Smooth muscle cell (in vitro differentiated cells): ENCODE measurements around the gene H2AZ2. TPM values are rescaled to one million over a fixed set of nuclear protein-coding genes. Genes with fewer than 3 reads are reported as not detected.

Experiments used
- DNase-seq: peaks from one replicate; lab custom pipeline; 2025; ENCODE audit not compliant: unreplicated experiment; lab: John Stamatoyannopoulos, UW
- H2AFZ ChIP-seq: fragments of 200-600 bp; sonication (generic); 2 replicates; pipeline ENCODE4 v1.6.0; 2016; ENCODE audit warnings: antibody characterized with exemption, low read depth, mild to moderate bottlenecking
- H3F3A ChIP-seq: fragments of 200-600 bp; sonication (generic); 2 replicates; pipeline ENCODE4 v1.6.0; 2017; ENCODE audit warnings: antibody characterized with exemption, low read depth
- H3K27ac ChIP-seq: fragments of 200-600 bp; sonication (generic); 2 replicates; pipeline ENCODE4 v1.5.1; 2016; ENCODE audit warnings: low read depth, mild to moderate bottlenecking
- H3K27me3 ChIP-seq: fragments of 200-600 bp; sonication (generic); 2 replicates; pipeline ENCODE4 v1.6.1; 2016; ENCODE audit warnings: low read depth, mild to moderate bottlenecking
- H3K36me3 ChIP-seq: fragments of 200-600 bp; sonication (generic); 2 replicates; pipeline ENCODE4 v1.5.1; 2016; ENCODE audit warnings: low read depth
- H3K4me1 ChIP-seq: fragments of 200-600 bp; sonication (generic); 2 replicates; pipeline ENCODE4 v1.5.1; 2016; ENCODE audit warnings: low read depth
- H3K4me2 ChIP-seq: fragments of 200-600 bp; sonication (generic); 2 replicates; pipeline ENCODE4 v1.6.0; 2016; ENCODE audit warnings: mild to moderate bottlenecking
- H3K4me3 ChIP-seq: fragments of 200-600 bp; sonication (generic); 2 replicates; pipeline ENCODE4 v1.5.1; 2016; ENCODE audit warnings: mild to moderate bottlenecking
- H3K79me2 ChIP-seq: fragments of 200-600 bp; sonication (generic); 2 replicates; pipeline ENCODE4 v1.6.0; 2016; ENCODE audit warnings: low read depth, mild to moderate bottlenecking
- H3K9ac ChIP-seq: fragments of 200-600 bp; sonication (generic); 2 replicates; pipeline ENCODE4 v1.6.0; 2016; ENCODE audit warnings: low read depth
- H3K9me3 ChIP-seq: fragments of 200-600 bp; sonication (generic); replicated peaks from 2 replicates; pipeline ENCODE4 v1.5.1; 2016; ENCODE audit warnings: low read depth
- H4K20me1 ChIP-seq: fragments of 200-600 bp; sonication (generic); 2 replicates; pipeline ENCODE4 v1.6.0; 2016; ENCODE audit warnings: low read depth
- CTCF ChIP-seq: fragments of 200-600 bp; sonication (generic); IDR thresholded peaks from 2 replicates; pipeline ENCODE4 v1.5.1; 2017; ENCODE audit warnings: borderline replicate concordance, mild to moderate bottlenecking, antibody characterized with exemption; ENCODE audit not compliant: insufficient read depth, poor library complexity, severe bottlenecking
- WGBS: methylation state at CpG from one replicate; pipeline ENCODE4 v1.1.7; 2016; ENCODE audit warnings: low lambda C conversion rate; 5-methylcytosine and 5-hydroxymethylcytosine counted together
- polyA plus RNA-seq: library from polyadenylated mRNA; unstranded; fragments of >200 nt; fragmentation: Nextera tagmentation; extraction: Ambion mirVana; gene quantifications from 2 replicates; pipeline ENCODE4 v1.2.1, GENCODE V29; 2016
- total RNA-seq: library from RNA; depleted of rRNA; stranded (reverse); fragments of >200 nt; gene quantifications from 2 replicates; pipeline ENCODE4 v1.2.3, GENCODE V29; 2014

Gene H2AZ2
- total and polyA plus RNA-seq, 2 experiments from 2014 or later = 122 to 135 TPM

GRCh38 chr7:44801890-44802289 is 46.0 kb downstream of the H2AZ2 start:
- Histone ChIP-seq H4K20me1 (peaks cover 68% of the 10 kb centered on the region), H3K4me2 (no peak overlapping the region), H3K9ac (no peak overlapping the region), H3K36me3 (peaks cover 12% of the 10 kb centered on the region), H3K27me3 (no peaks in the 10 kb centered on the region), H3K79me2 (peaks cover 38% of the 10 kb centered on the region), H3K4me3 (no peak overlapping the region), H3K9me3 (no peaks in the 10 kb centered on the region), H3K27ac (peak overlapping the region; percentile 11), H3F3A (peaks cover 39% of the 10 kb centered on the region), H2AFZ (no peak overlapping the region), H3K4me1 (peaks cover 14% of the 10 kb centered on the region)
- DNase-seq = no peak
- no peak for TF ChIP-seq CTCF
- 85% methylated on average over 5 of the region's 5 CpGs for WGBS

- 74% methylated on average over 4 of the region's 4 CpGs for WGBS
- Histone ChIP-seq H3F3A (peaks cover 39% of the 10 kb centered on the region), H4K20me1 (peaks cover 68% of the 10 kb centered on the region), H3K4me2 (no peak overlapping the region), H3K27ac (peak overlapping the region; percentile 99), H3K36me3 (peaks cover 12% of the 10 kb centered on the region), H3K4me3 (no peak overlapping the region), H3K79me2 (peaks cover 42% of the 10 kb centered on the region), H3K27me3 (no peaks in the 10 kb centered on the region), H3K9me3 (no peaks in the 10 kb centered on the region), H3K9ac (no peak overlapping the region), H2AFZ (no peak overlapping the region), H3K4me1 (peaks cover 14% of the 10 kb centered on the region)
- no peak for DNase-seq
- no peak for TF ChIP-seq CTCF
These were observed 47.9 kb downstream of the H2AZ2 start for GRCh38 chr7:44799939-44800338.

GRCh38 chr7:44798649-44799305 is 49.1 kb downstream of the H2AZ2 start:
- Histone ChIP-seq H4K20me1 (peaks cover 66% of the 10 kb centered on the region), H3K36me3 (peaks cover 12% of the 10 kb centered on the region), H3K9ac (peak overlapping the region; percentile 97), H2AFZ (no peak overlapping the region), H3K79me2 (peaks cover 42% of the 10 kb centered on the region), H3K9me3 (no peaks in the 10 kb centered on the region), H3K27ac (peak overlapping the region; percentile 99), H3F3A (peaks cover 38% of the 10 kb centered on the region), H3K4me2 (peak overlapping the region; percentile 88), H3K27me3 (no peaks in the 10 kb centered on the region), H3K4me3 (peak overlapping the region; percentile 72), H3K4me1 (peaks cover 14% of the 10 kb centered on the region)
- TF ChIP-seq CTCF = no peak
- WGBS = 40% methylated on average over 2 of the region's 2 CpGs
- DNase-seq = no peak
